ENCODE data around the gene CIDEA.

The CIDEA gene

GRCh38 chr18:12274793-12275192, 20.6 kb downstream of the CIDEA start:
- DNase-seq (ENCODE audit: low read depth) = no peak

DNA sequence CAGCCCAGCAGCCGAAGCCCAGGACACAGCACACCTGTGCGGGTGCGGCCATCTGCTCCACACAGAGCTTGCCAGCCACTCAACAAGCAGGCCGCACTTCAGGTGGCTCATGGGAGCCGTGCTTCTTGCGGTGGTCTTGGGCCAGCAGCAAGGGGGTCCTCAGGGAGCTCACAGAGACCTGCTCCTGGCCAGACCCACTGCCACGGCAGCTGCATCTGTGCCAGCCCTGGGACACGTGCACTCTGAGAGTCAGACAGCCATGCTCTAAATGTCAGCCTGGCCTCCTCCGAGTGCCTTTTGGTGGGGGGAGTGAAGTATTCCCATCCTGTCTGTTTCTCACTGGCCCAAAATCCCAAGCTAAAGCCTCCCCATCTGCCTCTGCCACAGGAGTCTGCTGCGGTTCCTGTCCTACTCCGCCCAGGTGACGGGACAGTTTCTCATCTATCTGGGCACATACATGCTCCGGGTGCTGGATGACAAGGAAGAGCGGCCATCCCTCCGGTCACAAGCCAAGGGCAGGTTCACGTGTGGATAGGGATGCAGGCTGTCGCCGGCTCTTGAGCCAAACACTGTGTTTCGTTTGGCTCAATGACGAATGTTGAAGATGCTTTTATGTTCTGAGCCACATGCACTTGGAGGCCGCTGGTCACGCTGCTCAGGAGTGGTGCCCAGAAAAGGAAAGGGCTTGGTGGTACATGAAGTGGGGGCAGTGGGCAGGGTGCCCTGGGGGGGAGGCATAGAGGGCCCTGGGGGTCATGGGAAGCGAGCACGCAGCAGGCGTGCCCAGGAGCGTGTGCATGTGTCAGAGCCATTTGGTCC, 22.8 kb downstream of the CIDEA start:
- DNase-seq (ENCODE audit: low read depth) = no peak

DNA sequence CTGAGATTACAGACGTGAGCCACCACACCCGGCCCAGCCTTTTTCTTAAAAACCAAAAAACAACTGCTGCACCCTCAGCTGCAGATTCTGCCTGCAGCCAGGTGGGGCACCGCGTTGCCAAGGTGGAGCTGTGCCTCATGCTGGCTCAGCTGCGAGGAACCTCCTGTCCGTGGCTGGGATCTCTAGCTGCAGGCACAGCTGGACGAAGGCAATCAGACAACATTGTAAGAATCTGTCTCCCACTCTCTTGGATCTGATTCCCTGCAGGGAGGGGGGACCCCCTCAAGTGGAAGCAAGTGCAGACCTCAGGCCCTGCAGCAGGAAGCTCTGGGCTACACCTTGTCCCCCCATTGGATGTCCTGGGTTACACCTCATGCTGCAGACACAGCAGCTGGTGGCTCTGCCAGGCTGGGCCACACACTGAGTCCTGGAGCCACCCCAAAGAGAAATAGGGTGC, 24.1 kb downstream of the CIDEA start:
- no peak for DNase-seq (ENCODE audit: low read depth)

GRCh38 chr18:12278741-12279682, 24.9 kb downstream of the CIDEA start:
- no peak for DNase-seq (ENCODE audit: low read depth)

GRCh38 chr18:12279781-12280531, 25.8 kb downstream of the CIDEA start:
- no peak for DNase-seq (ENCODE audit: low read depth)

- DNase-seq (ENCODE audit: low read depth) = no peak
These were observed 27.7 kb downstream of the CIDEA start for GRCh38 chr18:12281861-12282260.

DNA sequence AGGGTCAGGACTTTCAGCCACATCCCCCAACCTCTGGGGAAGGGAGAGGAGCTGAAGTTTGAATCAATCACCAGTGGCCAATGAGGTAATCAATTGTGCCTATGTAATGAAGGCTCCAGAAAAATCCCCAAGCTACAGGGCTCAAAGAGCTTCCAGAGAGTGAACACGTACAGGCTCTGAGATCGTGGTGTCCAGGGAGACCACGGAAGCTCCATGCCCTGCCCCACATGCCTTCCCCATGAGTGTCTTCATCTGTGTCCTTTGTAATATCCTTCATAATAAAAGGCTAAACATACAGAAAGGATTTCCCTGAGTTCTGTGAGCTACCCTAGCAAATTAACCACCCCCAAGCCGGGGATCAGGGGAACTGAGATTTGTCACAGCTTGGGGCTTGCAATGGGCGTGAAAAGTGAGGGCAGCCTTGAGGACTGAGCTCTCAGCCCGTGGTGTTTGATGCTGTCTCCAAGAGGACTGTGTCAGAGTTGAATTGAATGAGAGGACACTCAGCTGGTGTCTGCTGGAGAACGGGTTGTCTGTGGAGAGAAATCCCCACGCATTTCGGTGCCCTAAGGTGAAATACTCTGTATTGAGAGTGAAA, 28.4 kb downstream of the CIDEA start:
- DNase-seq (ENCODE audit: low read depth) = no peak

DNA sequence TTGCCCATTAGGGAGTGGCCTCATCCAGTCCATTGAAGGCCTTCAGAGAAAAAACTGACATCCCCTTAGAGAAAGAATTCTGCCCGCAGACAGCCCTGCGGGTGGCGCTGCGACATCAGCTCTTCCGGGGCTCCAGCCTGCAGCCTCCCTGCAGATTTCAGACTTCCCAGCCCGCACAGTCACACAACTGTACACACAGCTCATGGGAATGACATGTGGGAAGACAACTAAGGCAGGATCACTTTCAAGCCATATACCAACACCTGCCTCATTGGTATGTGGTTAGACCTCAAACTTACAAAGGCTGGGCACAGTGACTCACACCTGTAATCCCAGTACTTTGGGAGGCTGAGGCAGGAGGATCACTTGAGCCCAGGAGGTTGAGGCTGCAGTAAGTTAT, 29.1 kb downstream of the CIDEA start:
- DNase-seq (ENCODE audit: low read depth) = no peak

- DNase-seq (ENCODE audit: low read depth) = no peak
These were observed 29.5 kb downstream of the CIDEA start for GRCh38 chr18:12283666-12284065.

- DNase-seq (ENCODE audit: low read depth) = no peak
These were observed 33.0 kb downstream of the CIDEA start for GRCh38 chr18:12287131-12287681.

GRCh38 chr18:12287684-12288402, 33.7 kb downstream of the CIDEA start:
- DNase-seq (ENCODE audit: low read depth) = no peak

GRCh38 chr18:12288403-12288755, 34.2 kb downstream of the CIDEA start:
- DNase-seq (ENCODE audit: low read depth) = no peak

DNA sequence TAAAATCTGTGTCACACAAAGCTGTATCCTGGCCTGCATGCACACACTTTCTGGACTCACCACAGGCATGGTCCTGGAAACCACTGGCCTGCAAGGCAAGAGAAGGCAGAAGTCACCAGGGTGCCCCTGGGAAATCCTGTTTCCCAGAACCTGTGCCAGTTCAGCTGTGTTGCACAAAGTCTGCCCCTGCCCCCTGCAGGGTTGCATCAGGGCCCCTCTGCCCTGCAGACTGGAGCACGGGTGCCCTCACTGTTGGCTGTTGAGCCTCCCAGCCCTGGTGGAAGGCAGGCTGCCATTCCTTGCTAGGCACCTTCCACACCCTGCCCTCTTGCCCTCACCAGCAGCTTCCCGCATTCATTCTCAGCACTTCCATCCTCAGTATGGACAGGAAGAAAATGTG, 35.9 kb downstream of the CIDEA start:
- no peak for DNase-seq (ENCODE audit: low read depth)

- DNase-seq (ENCODE audit: low read depth) = no peak
These were observed 37.0 kb downstream of the CIDEA start for GRCh38 chr18:12291161-12291560.

- no peak for DNase-seq (ENCODE audit: low read depth)
These were observed 37.5 kb downstream of the CIDEA start for GRCh38 chr18:12291690-12292089.

DNA sequence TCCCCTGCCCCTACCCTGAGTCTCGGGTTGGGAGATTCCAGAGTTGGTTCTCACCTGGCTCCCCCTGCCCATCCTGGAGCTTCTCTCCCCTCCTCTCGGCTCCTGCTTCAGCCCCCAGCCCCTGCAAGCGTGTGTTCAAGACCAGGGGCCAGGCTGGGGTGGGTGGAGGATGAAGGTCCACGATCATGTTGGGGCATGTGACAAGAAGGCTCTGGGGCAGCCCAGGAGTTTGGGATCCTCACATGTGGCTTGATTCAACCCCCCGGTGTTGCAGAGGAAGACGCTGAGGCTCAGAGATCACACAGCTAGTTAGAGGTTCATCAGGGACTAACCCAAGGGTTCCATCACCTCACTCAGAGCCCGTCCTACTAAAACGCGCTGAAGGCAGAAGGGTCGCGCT, 39.7 kb downstream of the CIDEA start:
- DNase-seq (ENCODE audit: low read depth) = no peak

DNA sequence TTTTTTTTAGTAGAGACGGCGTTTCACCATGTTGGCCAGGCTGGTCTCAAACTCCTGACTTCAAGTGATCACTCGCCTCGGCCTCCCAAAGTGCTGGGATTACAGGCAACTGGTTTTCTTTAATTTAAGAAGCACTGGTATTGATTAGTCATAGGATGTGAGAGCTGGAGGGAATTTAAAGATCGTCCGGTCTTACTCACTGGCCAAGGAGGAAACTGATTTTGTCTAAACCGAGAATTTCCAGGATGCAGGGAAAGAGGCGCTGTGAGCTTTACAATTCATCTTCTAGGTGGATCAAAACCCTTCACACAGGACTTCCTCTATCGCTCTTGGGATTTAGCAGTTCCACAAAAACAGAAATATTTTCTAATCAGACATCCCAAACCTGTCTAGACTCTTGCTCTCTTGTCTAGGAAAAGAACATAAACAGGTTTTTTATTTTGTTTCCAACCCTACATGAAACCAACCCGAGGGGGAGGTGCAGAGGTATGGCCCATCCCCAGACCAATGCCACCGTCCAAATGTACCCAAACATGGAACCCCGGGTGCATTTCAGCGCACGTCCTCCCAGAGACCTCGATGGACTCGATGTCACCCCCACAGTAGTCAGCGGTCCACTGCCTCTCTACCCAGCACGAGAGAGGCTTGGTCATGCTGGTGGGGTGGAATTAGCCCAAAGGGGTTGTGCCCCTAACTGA, 41.4 kb downstream of the CIDEA start:
- DNase-seq (ENCODE audit: low read depth) = no peak

DNA sequence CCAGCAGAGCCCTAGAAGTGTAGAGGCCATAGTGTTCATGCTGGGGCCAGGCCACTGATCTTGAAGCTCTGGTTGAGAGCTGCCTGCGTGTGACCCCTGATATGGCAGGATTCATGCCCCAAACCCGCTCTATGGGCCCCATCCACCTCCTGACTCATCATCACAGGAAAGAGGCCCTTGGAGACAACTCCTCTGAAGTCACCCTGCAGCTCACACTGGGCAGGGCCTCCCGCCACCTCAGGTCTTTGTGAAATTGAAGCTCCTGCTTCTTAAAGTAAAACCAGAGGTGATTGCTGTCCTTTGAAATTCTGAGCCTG, 41.9 kb downstream of the CIDEA start:
- no peak for DNase-seq (ENCODE audit: low read depth)

- no peak for DNase-seq (ENCODE audit: low read depth)
These were observed 42.3 kb downstream of the CIDEA start for GRCh38 chr18:12296457-12296856.

GRCh38 chr18:12299862-12300261, 45.7 kb downstream of the CIDEA start:
- no peak for DNase-seq (ENCODE audit: low read depth)

All from stimulated activated CD8-positive, alpha-beta memory T cell treated with anti-CD3 and anti-CD28 coated beads, Interleukin-15, amount 100 ng/mL, for 24 hours (primary cell).